ENCODE results near the gene HSP90AA1.

DNA sequence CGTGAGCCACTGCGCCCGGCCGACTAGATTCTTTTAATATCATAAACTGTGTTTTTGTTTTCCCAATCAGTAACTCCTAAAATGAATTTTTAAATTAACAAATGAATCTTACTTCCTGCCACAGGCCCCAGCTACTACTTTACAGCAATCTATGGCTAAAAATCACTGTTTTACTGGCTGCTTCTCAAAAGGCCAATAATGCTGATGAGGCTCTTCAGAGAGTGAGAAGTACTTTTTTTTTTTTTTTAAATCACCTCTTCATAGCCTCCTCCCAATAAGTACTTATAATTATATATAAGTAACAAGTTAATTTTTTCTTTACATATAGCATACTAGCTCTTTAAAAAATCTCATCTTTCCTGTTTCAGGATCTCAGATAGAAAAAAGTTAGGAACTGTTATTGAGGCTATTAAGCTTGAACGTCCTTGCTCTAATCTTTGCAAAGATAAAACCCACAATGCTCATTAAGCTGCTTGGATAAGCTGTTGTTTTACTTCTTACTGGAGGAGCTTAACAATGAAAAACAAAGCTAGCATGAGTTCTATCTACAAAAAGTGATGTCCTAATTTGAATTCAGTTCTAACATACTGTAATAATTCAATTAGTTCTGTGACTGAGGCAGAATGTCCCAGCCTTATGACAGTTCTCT is 40.1 kb upstream of the HSP90AA1 start:
- TF ChIP-seq EZH2phosphoT487 (IDR thresholded peaks at IDR 0.05; ENCODE audit: unreplicated experiment) (no peak), CTCF (conservative IDR thresholded peaks at IDR 0.05; ENCODE audit: low read depth in 2 of 2) (no peak), POLR2AphosphoS5 (IDR thresholded peaks at IDR 0.05; ENCODE audit: low read depth) (no peak), EZH2 (IDR thresholded peaks at IDR 0.05; ENCODE audit: low read depth, unreplicated experiment) (no peak), CREB1 (CRISPR knock-in tag; IDR thresholded peaks at IDR 0.05; ENCODE audit: low read depth) (no peak), REST (IDR thresholded peaks at IDR 0.05; ENCODE audit: unreplicated experiment) (no peak), JUNB (IDR thresholded peaks at IDR 0.05; ENCODE audit: unreplicated experiment) (no peak), ZNF114 (CRISPR knock-in tag; IDR thresholded peaks at IDR 0.05) (no peak), ETS1 (IDR thresholded peaks at IDR 0.05) (no peak), ZNF331 (CRISPR knock-in tag; IDR thresholded peaks at IDR 0.05; ENCODE audit: low read depth) (no peak), STAT1 (IDR thresholded peaks at IDR 0.05; ENCODE audit: unreplicated experiment) (no peak)
- TF ChIP-seq, protein P1, sequence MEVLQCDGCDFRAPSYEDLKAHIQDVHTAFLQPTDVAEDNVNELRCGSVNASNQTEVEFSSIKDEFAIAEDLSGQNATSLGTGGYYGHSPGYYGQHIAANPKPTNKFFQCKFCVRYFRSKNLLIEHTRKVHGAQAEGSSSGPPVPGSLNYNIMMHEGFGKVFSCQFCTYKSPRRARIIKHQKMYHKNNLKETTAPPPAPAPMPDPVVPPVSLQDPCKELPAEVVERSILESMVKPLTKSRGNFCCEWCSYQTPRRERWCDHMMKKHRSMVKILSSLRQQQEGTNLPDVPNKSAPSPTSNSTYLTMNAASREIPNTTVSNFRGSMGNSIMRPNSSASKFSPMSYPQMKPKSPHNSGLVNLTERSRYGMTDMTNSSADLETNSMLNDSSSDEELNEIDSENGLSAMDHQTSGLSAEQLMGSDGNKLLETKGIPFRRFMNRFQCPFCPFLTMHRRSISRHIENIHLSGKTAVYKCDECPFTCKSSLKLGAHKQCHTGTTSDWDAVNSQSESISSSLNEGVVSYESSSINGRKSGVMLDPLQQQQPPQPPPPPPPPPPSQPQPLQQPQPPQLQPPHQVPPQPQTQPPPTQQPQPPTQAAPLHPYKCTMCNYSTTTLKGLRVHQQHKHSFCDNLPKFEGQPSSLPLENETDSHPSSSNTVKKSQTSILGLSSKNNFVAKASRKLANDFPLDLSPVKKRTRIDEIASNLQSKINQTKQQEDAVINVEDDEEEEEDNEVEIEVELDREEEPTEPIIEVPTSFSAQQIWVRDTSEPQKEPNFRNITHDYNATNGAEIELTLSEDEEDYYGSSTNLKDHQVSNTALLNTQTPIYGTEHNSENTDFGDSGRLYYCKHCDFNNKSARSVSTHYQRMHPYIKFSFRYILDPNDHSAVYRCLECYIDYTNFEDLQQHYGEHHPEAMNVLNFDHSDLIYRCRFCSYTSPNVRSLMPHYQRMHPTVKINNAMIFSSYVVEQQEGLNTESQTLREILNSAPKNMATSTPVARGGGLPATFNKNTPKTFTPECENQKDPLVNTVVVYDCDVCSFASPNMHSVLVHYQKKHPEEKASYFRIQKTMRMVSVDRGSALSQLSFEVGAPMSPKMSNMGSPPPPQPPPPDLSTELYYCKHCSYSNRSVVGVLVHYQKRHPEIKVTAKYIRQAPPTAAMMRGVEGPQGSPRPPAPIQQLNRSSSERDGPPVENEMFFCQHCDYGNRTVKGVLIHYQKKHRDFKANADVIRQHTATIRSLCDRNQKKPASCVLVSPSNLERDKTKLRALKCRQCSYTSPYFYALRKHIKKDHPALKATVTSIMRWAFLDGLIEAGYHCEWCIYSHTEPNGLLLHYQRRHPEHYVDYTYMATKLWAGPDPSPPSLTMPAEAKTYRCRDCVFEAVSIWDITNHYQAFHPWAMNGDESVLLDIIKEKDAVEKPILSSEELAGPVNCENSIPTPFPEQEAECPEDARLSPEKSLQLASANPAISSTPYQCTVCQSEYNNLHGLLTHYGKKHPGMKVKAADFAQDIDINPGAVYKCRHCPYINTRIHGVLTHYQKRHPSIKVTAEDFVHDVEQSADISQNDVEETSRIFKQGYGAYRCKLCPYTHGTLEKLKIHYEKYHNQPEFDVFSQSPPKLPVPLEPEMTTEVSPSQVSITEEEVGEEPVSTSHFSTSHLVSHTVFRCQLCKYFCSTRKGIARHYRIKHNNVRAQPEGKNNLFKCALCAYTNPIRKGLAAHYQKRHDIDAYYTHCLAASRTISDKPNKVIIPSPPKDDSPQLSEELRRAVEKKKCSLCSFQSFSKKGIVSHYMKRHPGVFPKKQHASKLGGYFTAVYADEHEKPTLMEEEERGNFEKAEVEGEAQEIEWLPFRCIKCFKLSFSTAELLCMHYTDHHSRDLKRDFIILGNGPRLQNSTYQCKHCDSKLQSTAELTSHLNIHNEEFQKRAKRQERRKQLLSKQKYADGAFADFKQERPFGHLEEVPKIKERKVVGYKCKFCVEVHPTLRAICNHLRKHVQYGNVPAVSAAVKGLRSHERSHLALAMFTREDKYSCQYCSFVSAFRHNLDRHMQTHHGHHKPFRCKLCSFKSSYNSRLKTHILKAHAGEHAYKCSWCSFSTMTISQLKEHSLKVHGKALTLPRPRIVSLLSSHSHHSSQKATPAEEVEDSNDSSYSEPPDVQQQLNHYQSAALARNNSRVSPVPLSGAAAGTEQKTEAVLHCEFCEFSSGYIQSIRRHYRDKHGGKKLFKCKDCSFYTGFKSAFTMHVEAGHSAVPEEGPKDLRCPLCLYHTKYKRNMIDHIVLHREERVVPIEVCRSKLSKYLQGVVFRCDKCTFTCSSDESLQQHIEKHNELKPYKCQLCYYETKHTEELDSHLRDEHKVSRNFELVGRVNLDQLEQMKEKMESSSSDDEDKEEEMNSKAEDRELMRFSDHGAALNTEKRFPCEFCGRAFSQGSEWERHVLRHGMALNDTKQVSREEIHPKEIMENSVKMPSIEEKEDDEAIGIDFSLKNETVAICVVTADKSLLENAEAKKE (CRISPR knock-in tag; IDR thresholded peaks at IDR 0.05): no peak

Data from GM23338 (cell line).